NCI-H2081 (cell line): ENCODE measurements around the gene LCLAT1.
"Not testable (repeated sequence)": the region's sequence is repeated elsewhere in the genome, so short reads cannot be mapped to it uniquely, and the experiment has no call there.

ENCODE experiments used
- DNase-seq, 2 experiments: peaks; one replicate each; lab custom pipeline; 2025; lab: John Stamatoyannopoulos, UW

The LCLAT1 gene

DNA sequence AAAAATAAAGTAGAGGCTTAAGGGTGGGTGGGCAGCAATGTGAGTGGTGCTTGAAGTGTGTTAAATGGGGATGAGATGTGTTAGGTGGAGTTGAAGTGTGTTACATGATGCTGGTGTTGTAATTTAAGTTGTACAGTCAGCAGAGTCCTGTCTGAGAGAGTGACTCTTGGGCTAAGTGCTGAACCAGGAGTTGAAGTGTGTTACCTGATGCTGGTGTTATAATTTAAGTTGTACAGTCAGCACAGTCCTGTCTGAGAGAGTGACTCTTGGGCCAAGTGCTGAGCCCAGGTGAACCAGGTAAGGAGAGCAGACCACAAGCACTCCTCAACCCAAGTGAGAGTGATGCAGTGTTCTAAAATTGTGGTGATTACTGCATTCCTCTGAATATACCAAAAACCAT lies 40.6 kb downstream of the LCLAT1 start:
- no peak for DNase-seq

GRCh38 chr2:30488012-30488659 lies 41.1 kb downstream of the LCLAT1 start:
- DNase-seq, result no peak

DNA sequence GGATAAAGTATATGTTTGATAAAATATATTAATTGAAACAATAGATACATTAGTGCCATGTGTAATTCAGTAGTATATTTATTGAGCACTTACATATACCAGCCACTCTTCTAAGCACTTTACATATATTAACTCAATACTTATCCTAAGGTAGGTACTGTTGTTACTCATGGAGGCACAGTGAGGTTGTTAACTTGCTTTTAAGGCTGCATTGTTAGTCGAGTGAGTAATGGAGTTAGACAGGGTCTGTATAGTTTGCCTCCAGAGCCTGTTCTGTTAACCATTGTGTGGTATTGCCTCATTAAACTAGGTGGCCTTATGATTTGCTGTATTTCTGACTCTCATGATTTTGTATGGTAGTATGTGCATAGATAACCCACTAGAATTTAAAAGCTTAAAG lies 44.2 kb downstream of the LCLAT1 start:
- no peak for DNase-seq

DNA sequence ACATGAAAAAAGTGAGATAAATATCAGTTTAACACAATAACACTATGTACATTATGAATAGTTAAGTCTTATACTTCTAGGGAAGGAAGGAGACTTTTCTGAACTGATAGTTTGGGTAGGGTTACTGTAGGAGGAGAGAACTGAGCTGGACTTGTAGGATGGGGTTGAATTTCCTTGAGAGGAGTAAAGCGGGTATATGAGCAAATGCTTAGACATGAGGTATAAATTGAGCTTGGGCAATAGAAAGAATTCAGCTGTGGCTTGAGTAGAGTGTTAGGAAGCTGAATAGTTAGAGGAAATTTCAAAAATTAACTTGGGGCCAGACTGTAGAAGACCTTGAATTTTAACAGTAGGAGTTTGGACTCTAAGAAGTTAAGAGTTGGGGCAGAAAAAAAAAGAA lies 45.1 kb downstream of the LCLAT1 start:
- DNase-seq, result no peak

- DNase-seq, result no peak
Observed at GRCh38 chr2:30492619-30493018, 45.6 kb downstream of the LCLAT1 start.

GRCh38 chr2:30493440-30493839 lies 46.4 kb downstream of the LCLAT1 start:
- no peak for DNase-seq

DNA sequence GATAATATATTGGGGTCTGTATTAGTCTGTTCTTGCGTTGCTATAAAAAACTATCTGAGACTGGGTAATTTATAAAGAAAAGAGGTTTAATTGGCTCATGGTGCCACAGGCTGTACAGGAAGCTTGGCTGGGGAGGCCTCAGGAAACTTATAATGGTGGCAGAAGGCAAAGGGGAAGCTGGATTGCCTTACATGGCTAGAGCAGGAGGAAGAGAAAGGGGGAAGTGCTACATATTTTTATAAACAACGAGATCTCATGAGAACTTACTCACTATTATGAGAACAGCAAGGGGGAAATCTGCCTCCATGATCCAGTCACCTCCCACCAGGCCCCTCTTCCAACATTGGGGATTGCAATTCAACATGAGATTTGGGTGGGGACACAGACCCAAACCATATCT lies 48.9 kb downstream of the LCLAT1 start:
- not testable (repeated sequence) for DNase-seq

DNA sequence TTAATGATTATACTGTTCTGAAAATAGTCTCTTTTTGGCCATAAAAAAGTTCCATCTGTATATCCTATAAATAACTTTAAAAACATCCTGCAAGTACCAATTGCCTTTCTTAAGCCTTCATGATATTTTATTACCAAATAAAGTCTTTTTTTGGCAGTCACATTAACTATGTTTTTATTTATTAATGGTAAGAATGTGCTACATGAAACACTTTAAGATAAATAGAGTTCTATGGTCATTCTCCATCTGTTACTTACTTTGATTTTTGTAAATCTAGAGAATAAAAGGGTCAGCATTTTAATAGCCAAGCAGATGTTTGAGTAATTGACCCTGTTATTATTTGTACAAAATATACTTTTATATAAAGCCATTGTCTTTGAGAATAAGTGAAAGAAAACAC lies 52.6 kb downstream of the LCLAT1 start:
- no peak for DNase-seq

DNA sequence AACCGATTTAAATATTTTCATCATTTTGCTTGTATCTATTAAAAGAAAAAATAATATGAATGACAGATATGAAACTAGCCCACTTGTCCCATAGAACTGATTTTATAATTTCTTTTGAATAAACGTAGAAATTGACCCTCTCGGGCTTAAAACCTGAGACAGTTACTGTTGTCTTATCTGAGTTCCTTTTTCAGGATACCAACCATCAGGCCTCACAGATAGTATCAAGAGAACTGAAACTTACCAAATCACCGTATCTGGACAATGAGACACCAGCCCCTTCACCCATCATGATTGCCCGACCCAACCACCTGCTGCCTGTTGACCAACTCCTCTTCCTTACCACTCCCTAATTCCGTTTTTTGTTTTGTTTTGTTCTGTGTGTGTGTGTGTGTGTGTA lies 53.7 kb downstream of the LCLAT1 start:
- DNase-seq, result no peak

- DNase-seq, result no peak
Observed at GRCh38 chr2:30502310-30502709, 55.3 kb downstream of the LCLAT1 start.

GRCh38 chr2:30503007-30503694 lies 56.1 kb downstream of the LCLAT1 start:
- no peak for DNase-seq

DNA sequence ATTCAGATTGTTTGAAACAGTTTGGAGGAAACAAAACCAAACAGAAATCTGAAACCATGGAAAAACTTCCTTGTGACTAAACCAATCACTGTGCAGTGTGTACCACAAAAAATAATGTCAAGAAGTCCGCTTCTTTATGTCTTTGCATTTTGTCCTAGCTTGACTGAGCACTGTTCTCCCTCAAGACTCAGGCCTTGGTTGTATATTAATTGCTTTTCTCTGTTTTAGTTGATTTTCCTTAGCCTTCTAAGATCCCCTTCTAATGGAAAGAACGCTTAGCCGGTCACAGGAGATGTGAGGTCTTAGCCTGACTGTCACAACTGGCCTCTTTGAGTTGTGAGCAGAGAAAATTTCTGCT lies 56.6 kb downstream of the LCLAT1 start:
- no peak for DNase-seq

- no peak for DNase-seq
Observed at GRCh38 chr2:30504731-30505130, 57.7 kb downstream of the LCLAT1 start.

- no peak for DNase-seq
Observed at GRCh38 chr2:30505500-30506180, 58.6 kb downstream of the LCLAT1 start.

- DNase-seq, result not testable (repeated sequence)
Observed at GRCh38 chr2:30507460-30507859, 60.4 kb downstream of the LCLAT1 start.

- no peak for DNase-seq
Observed at GRCh38 chr2:30509716-30510115, 62.7 kb downstream of the LCLAT1 start.

DNA sequence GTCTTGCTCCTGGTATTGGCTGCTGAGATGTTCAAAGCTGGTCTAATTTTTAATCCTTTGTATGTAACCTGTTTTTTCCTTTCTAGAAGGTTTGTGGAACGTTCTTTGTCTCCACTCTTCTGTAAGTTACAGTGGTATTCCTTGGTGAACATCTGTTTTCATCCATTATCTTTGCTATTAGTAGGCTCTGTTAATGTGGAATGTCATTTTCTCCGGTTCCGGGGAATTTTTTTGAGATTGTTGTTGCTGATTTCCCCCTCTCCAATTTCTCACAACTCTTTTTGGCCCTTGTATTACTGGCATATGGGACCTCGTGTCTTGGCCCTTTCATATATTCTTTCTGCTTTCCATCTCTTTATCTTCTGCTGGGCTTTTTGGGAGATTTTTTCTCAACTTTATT lies 63.4 kb downstream of the LCLAT1 start:
- no peak for DNase-seq

DNA sequence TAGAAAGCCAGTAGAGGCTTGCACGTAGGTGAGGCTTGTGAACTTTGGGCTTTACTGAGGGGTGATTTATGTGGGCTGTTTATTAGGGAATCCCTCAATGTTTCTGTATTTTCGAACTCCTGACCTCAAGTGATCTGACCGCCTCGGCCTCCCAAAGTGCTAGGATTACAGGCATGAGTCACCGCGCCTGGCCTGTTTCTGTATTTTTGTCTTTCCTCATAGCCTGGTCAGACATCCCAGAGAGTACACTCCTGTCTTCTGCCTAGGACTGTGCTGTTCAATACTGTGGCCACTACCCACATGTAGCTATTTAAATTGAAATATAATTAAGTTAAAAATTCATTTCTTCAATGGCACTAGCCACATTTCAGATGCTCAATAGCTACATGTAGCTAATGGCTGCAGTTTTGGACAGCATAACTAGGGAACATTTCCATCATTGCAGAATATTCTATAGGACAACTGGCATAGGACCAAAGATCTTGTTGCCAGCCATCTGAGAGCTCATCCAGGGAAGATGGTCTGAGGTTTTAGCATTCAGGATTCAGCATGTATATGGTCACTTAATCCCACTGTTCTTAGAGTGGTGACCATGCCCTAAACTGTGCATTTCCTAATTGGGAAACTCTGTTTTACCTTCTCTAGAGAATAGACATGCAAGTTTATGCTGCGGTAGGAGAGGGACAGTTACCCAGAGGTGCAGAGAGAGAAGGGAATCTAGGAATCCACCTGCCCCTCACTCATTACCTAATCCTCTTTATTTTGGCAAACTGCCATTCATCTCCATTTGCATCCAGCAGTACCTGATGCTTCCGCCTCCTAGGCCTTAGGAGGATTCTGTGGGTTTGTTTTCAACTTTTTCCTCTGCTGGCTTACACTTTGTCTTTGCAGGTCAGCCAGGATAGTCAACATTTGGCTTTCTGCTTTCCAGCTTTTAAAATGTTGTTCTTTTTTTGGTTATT lies 64.4 kb downstream of the LCLAT1 start:
- peak; percentile 62 to 82 for DNase-seq

GRCh38 chr2:30512243-30512886 lies 65.3 kb downstream of the LCLAT1 start:
- DNase-seq, result no peak

DNA sequence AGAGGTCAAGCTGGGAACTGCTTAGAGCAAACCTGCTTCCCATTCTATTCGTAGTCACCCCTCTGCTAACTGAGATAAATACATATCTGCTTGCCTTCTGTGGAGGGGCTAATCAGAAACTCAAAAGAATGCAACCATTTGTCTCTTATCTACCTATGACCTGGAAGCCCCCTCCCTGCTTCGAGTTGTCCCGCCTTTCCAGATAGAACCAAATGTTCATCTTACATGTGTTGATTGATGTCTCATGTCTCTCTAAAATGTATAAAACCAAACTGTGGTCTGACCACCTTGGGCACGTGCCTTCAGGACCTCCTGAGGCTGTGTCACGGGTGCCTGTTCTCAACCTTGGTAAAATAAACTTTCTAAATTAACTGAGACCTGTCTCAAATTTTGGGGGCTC lies 66.6 kb downstream of the LCLAT1 start:
- DNase-seq, result not testable (repeated sequence)

- DNase-seq, result no peak
Observed at GRCh38 chr2:30514134-30514847, 67.2 kb downstream of the LCLAT1 start.
